Measurements from ENCODE around the gene C1orf115. TPM values are rescaled to one million over a fixed set of nuclear protein-coding genes. Genes with fewer than 3 reads are reported as not detected.

The C1orf115 gene
- total and polyA plus RNA-seq, 2 donors from 2014 or later: 29.0 to 53.8 TPM

- H3K36me3 ChIP-seq (ENCODE audit: control insufficient read depth in 2 of 3, insufficient read depth in 3 of 3, low read length in 3 of 3): no peaks in the 10 kb centered on the region
- intact Hi-C loops (cut with DNase I): no loop called here
- TF ChIP-seq, protein P1, sequence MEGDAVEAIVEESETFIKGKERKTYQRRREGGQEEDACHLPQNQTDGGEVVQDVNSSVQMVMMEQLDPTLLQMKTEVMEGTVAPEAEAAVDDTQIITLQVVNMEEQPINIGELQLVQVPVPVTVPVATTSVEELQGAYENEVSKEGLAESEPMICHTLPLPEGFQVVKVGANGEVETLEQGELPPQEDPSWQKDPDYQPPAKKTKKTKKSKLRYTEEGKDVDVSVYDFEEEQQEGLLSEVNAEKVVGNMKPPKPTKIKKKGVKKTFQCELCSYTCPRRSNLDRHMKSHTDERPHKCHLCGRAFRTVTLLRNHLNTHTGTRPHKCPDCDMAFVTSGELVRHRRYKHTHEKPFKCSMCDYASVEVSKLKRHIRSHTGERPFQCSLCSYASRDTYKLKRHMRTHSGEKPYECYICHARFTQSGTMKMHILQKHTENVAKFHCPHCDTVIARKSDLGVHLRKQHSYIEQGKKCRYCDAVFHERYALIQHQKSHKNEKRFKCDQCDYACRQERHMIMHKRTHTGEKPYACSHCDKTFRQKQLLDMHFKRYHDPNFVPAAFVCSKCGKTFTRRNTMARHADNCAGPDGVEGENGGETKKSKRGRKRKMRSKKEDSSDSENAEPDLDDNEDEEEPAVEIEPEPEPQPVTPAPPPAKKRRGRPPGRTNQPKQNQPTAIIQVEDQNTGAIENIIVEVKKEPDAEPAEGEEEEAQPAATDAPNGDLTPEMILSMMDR (IDR thresholded peaks at IDR 0.05; ENCODE audit: borderline replicate concordance, extremely low read depth, insufficient read depth): no peak
- H3K27me3 ChIP-seq (ENCODE audit: control insufficient read depth, insufficient read depth, low read length): no peaks in the 10 kb centered on the region
- no peak overlapping the region for H3K27ac ChIP-seq (ENCODE audit: low read depth in 2 of 2, low read length in 2 of 2)
- DNase-seq (peak in 2 of 5 donors; percentile 9 to 23), FAIRE-seq (no peak)
- H3K4me3 ChIP-seq (ENCODE audit: low read length in 3 of 3): no peak overlapping the region
- peaks cover 0 to 4% (median 3%) of the 10 kb centered on the region in 3 donors for H3K4me1 ChIP-seq (ENCODE audit: control insufficient read depth in 2 of 3, insufficient read depth in 2 of 3, low read depth in 1 of 3, low read length in 3 of 3)
- H3K9ac ChIP-seq (ENCODE audit: low read length in 3 of 3): no peak overlapping the region
- H3K9me3 ChIP-seq (ENCODE audit: control insufficient read depth in 2 of 3, insufficient read depth in 1 of 3, low read length in 3 of 3): no peaks in the 10 kb centered on the region
Measured at GRCh38 chr1:220708244-220708643, 18.1 kb downstream of the C1orf115 start.

DNA sequence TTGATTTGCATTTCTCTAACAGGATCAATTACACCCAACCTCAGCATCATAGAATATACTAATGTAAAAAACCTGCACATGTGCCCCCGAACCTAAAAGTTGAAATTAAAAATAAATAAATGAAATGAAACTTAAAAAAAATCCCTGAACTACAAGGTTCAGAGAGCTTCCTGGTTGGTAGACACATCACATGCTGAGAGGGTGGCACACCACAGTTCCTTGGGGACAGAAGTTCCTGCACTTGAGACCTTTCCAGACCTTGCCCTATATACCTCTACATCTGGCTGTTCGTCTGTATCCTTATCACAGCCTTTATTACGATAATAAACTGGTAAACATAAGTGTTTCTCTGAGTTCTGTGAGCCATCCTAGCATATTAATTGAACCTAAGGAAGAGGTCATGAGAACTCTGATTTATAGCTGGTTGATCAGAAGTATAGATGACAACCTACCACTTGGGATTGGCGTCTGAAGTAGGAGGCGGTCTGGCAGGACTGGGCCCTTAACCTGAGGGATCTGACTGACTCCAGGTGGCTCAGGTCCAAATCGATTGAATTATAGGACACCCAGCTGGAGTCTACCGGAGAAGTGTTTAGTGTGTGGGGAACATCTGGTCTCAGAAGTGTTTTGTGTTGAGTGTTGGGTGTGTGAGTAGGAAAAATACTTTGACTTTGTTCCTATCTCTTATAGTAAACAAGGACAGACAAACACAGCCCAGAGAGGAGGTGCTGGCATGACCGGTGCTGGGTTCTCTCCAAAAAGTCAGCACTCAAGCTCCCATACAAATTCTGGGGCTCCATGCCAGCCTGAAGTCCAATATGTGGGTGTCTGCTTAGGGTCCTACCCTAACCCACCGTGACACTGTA, 19.0 kb downstream of the C1orf115 start:
- H3K9me3 ChIP-seq (ENCODE audit: control insufficient read depth in 2 of 3, insufficient read depth in 1 of 3, low read length in 3 of 3): no peaks in the 10 kb centered on the region
- no peak overlapping the region for H3K27ac ChIP-seq (ENCODE audit: low read depth in 2 of 2, low read length in 2 of 2)
- no peak overlapping the region for H3K4me3 ChIP-seq (ENCODE audit: low read length in 3 of 3)
- DNase-seq (no peak), FAIRE-seq (no peak)
- no peaks in the 10 kb centered on the region for H3K27me3 ChIP-seq (ENCODE audit: control insufficient read depth, insufficient read depth, low read length)
- H3K9ac ChIP-seq (ENCODE audit: low read length in 3 of 3): no peak overlapping the region
- no peaks in the 10 kb centered on the region for H3K36me3 ChIP-seq (ENCODE audit: control insufficient read depth in 2 of 3, insufficient read depth in 3 of 3, low read length in 3 of 3)
- TF ChIP-seq, protein P1 (IDR thresholded peaks at IDR 0.05; ENCODE audit: borderline replicate concordance, extremely low read depth, insufficient read depth): no peak
- peaks cover 0 to 4% (median 3%) of the 10 kb centered on the region in 3 donors for H3K4me1 ChIP-seq (ENCODE audit: control insufficient read depth in 2 of 3, insufficient read depth in 2 of 3, low read depth in 1 of 3, low read length in 3 of 3)
- intact Hi-C loops (cut with DNase I): no loop called here

DNA sequence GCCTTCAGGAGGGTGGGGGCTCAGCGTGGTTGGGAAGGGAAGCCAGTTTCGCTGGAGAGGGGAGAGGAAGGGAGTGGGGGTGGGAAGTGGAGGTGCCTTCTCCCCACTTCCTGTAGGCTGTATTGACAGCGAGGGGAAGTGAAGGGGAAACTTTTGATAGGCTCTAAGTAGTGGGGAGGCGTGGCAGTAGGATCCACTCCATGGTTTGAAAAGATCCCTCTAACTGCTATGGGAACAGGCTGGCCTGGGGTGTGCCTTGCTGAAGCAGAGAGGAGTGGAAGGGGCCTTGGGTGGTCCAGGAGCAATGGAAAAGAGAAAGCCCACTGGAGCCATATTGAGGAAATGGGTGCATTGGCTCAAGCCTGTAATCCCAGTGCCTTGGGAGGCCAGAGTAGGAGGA, 20.2 kb downstream of the C1orf115 start:
- DNase-seq (no peak), FAIRE-seq (no peak)
- H3K27ac ChIP-seq (ENCODE audit: low read depth in 2 of 2, low read length in 2 of 2): no peak overlapping the region
- no peaks in the 10 kb centered on the region for H3K27me3 ChIP-seq (ENCODE audit: control insufficient read depth, insufficient read depth, low read length)
- H3K36me3 ChIP-seq (ENCODE audit: control insufficient read depth in 2 of 3, insufficient read depth in 3 of 3, low read length in 3 of 3): no peaks in the 10 kb centered on the region
- H3K4me1 ChIP-seq (ENCODE audit: control insufficient read depth in 2 of 3, insufficient read depth in 2 of 3, low read depth in 1 of 3, low read length in 3 of 3): peaks cover 0 to 4% (median 3%) of the 10 kb centered on the region in 3 donors
- TF ChIP-seq, protein P1 (IDR thresholded peaks at IDR 0.05; ENCODE audit: borderline replicate concordance, extremely low read depth, insufficient read depth): no peak
- intact Hi-C loops (cut with DNase I): no loop called here
- H3K9me3 ChIP-seq (ENCODE audit: control insufficient read depth in 2 of 3, insufficient read depth in 1 of 3, low read length in 3 of 3): no peaks in the 10 kb centered on the region
- no peak overlapping the region for H3K9ac ChIP-seq (ENCODE audit: low read length in 3 of 3)
- H3K4me3 ChIP-seq (ENCODE audit: low read length in 3 of 3): no peak overlapping the region

Measured in kidney (tissue), 14 donors.